Endothelial cell (in vitro differentiated cells): Measurements from ENCODE around the gene LAMTOR3. TPM values are rescaled to one million over a fixed set of nuclear protein-coding genes. Genes with fewer than 3 reads are reported as not detected.

Source experiments
- DNase-seq: peaks from one replicate; pipeline ENCODE4 v3.0.0; 2021; ENCODE audit warnings: low spot score
- H3K27ac Mint-ChIP-seq: one replicate; pipeline ENCODE4 v1.8.0; 2021; ENCODE audit warnings: mixed read lengths, inconsistent platforms; ENCODE audit not compliant: unreplicated experiment
- H3K27me3 Mint-ChIP-seq: one replicate; pipeline ENCODE4 v1.8.0; 2021; ENCODE audit warnings: mild to moderate bottlenecking, moderate library complexity, mixed read lengths, inconsistent platforms; ENCODE audit not compliant: unreplicated experiment
- H3K36me3 Mint-ChIP-seq: one replicate; pipeline ENCODE4 v1.8.0; 2021; ENCODE audit warnings: mild to moderate bottlenecking, low read depth, mixed read lengths, inconsistent platforms; ENCODE audit not compliant: unreplicated experiment
- H3K4me1 Mint-ChIP-seq: one replicate; pipeline ENCODE4 v1.8.0; 2021; ENCODE audit warnings: mild to moderate bottlenecking, mixed read lengths, inconsistent platforms; ENCODE audit not compliant: unreplicated experiment
- H3K4me3 Mint-ChIP-seq: one replicate; pipeline ENCODE4 v1.8.0; 2021; ENCODE audit warnings: mild to moderate bottlenecking, mixed read lengths, inconsistent platforms; ENCODE audit not compliant: unreplicated experiment
- H3K9me3 Mint-ChIP-seq: one replicate; pipeline ENCODE4 v1.8.0; 2021; ENCODE audit warnings: mixed read lengths, inconsistent platforms; ENCODE audit not compliant: unreplicated experiment
- CTCF ChIP-seq: fragments of 200-600 bp; sonication (generic); IDR thresholded peaks from one replicate; pipeline ENCODE4 v1.5.0; 2021; ENCODE audit warnings: antibody characterized with exemption; ENCODE audit not compliant: unreplicated experiment
- total RNA-seq: library from RNA; stranded (reverse); fragmentation: NEBNext Ultra II Directional; extraction: Animal tissue kit (Norgen Biotek cat#: 25700); gene quantifications from one replicate; pipeline ENCODE4 v1.2.1, GENCODE V29; 2021; ENCODE audit not compliant: unreplicated experiment

The LAMTOR3 gene
- total RNA-seq, 1 donor from 2014 or later = 41.8 TPM

- Mint-ChIP-seq H3K36me3 (peaks cover 5% of the 10 kb centered on the region), H3K27ac (peak overlapping the region; percentile 96), H3K27me3 (peaks cover 11% of the 10 kb centered on the region), H3K4me1 (peaks cover 10% of the 10 kb centered on the region), H3K9me3 (no peaks in the 10 kb centered on the region), H3K4me3 (peak overlapping the region; percentile 97)
- TF ChIP-seq CTCF = no peak
- DNase-seq = no peak
Measured at GRCh38 chr4:99893029-99893428, 1.2 kb downstream of the LAMTOR3 start.

GRCh38 chr4:99891351-99891750, 2.9 kb downstream of the LAMTOR3 start:
- peaks cover 10% of the 10 kb centered on the region for H3K4me1 Mint-ChIP-seq
- no peak overlapping the region for H3K27ac Mint-ChIP-seq
- no peak overlapping the region for H3K4me3 Mint-ChIP-seq
- TF ChIP-seq CTCF = no peak
- no peak for DNase-seq
- H3K36me3 Mint-ChIP-seq = peaks cover 5% of the 10 kb centered on the region
- no peaks in the 10 kb centered on the region for H3K9me3 Mint-ChIP-seq
- peaks cover 11% of the 10 kb centered on the region for H3K27me3 Mint-ChIP-seq

- TF ChIP-seq CTCF = no peak
Measured at GRCh38 chr4:99887837-99888236, 6.4 kb downstream of the LAMTOR3 start.

GRCh38 chr4:99886146-99886545, 8.1 kb downstream of the LAMTOR3 start:
- H3K36me3 Mint-ChIP-seq = peaks cover 4% of the 10 kb centered on the region
- no peaks in the 10 kb centered on the region for H3K4me1 Mint-ChIP-seq
- no peak for TF ChIP-seq CTCF
- H3K27ac Mint-ChIP-seq = no peak overlapping the region
- no peaks in the 10 kb centered on the region for H3K9me3 Mint-ChIP-seq
- H3K27me3 Mint-ChIP-seq = no peaks in the 10 kb centered on the region
- no peak for DNase-seq
- no peak overlapping the region for H3K4me3 Mint-ChIP-seq

More at GRCh38 chr4:99887837-99888236, 6.4 kb downstream of the LAMTOR3 start:
- H3K4me3 Mint-ChIP-seq = no peak overlapping the region
- no peak for DNase-seq
- peaks cover 2% of the 10 kb centered on the region for H3K27me3 Mint-ChIP-seq
- no peak overlapping the region for H3K27ac Mint-ChIP-seq
- H3K9me3 Mint-ChIP-seq = no peaks in the 10 kb centered on the region
- H3K4me1 Mint-ChIP-seq = no peaks in the 10 kb centered on the region
- peaks cover 4% of the 10 kb centered on the region for H3K36me3 Mint-ChIP-seq

- no peaks in the 10 kb centered on the region for H3K27me3 Mint-ChIP-seq
- no peak overlapping the region for H3K27ac Mint-ChIP-seq
- H3K36me3 Mint-ChIP-seq = peaks cover 4% of the 10 kb centered on the region
- no peaks in the 10 kb centered on the region for H3K9me3 Mint-ChIP-seq
- TF ChIP-seq CTCF = no peak
- H3K4me1 Mint-ChIP-seq = no peaks in the 10 kb centered on the region
- no peak for DNase-seq
- H3K4me3 Mint-ChIP-seq = no peak overlapping the region
Measured at GRCh38 chr4:99885687-99886086, 8.5 kb downstream of the LAMTOR3 start.
